Heart right ventricle (tissue), 16 donors: ENCODE results near the gene CHST13. TPM values are rescaled to one million over a fixed set of nuclear protein-coding genes. Genes with fewer than 3 reads are reported as not detected.

Source experiments
- ATAC-seq, 8 donors: fragments of 200-7000 bp; cut with Tn5 transposase; one replicate each; pipeline ENCODE4 v1.9.1; 2020; ENCODE audit warnings: mild to moderate bottlenecking in 8 of 8, moderate library complexity in 8 of 8, moderate number of reproducible peaks in 1 of 8
- DNase-seq, 2 donors: peaks; one replicate each; pipeline ENCODE4 v3.0.0-alpha.2; 2020
- H3K27ac ChIP-seq, 10 donors: fragments of 200-600 bp; sonication (generic) in 2 of 10; one replicate each; pipeline versions ENCODE4 v1.5.0 to v1.8.0; 2020 to 2022; ENCODE audit warnings: mild to moderate bottlenecking in 3 of 10
- H3K27me3 ChIP-seq, 7 donors: fragments of 200-600 bp; one replicate each; pipeline ENCODE4 v1.8.0; 2021 to 2022; ENCODE audit warnings: mild to moderate bottlenecking in 2 of 7
- H3K36me3 ChIP-seq, 9 donors: fragments of 200-600 bp; sonication (generic) in 1 of 9; one replicate each; pipeline versions ENCODE4 v1.5.0 to v1.8.0; 2020 to 2022; ENCODE audit warnings: mild to moderate bottlenecking in 2 of 9
- H3K4me1 ChIP-seq, 9 donors: fragments of 200-600 bp; sonication (generic) in 1 of 9; one replicate each; pipeline versions ENCODE4 v1.5.0 to v1.8.0; 2020 to 2022; ENCODE audit warnings: mild to moderate bottlenecking in 4 of 9
- H3K4me3 ChIP-seq, 10 donors: fragments of 200-600 bp; sonication (generic) in 2 of 10; one replicate each; pipeline versions ENCODE4 v1.5.0 to v1.8.0; 2020 to 2022; ENCODE audit warnings: mild to moderate bottlenecking in 7 of 10, moderate library complexity in 2 of 10
- H3K9me3 ChIP-seq, 11 donors: fragments of 200-600 bp in 10 of 11; sonication (generic) in 2 of 11; one replicate each; pipeline versions ENCODE4 v1.5.0 to v1.8.0; 2013 to 2022; ENCODE audit warnings: mild to moderate bottlenecking in 2 of 11, control low read depth in 1 of 11, moderate library complexity in 1 of 11
- WGBS, 2 donors: extraction: QIAGEN DNeasy Blood & Tissue Kit; methylation state at CpG; one replicate each; pipeline ENCODE4 v1.1.7; 2013; ENCODE audit warnings: inconsistent platforms in 1 of 2; 5-methylcytosine and 5-hydroxymethylcytosine counted together
- intact Hi-C, 10 donors: fragments of 100-400 bp; cut with DNase I; formaldehyde crosslinking; loops; one replicate each; pipeline versions ENCODE4 v1.11.1 to v1.14.2; 2022
- polyA plus RNA-seq, 2 donors: library from polyadenylated mRNA; stranded (reverse); fragments of 200-250 nt; gene quantifications; one replicate each; pipeline ENCODE4 v1.2.3, GENCODE V29; 2013
- total RNA-seq, 10 donors: library from RNA; stranded (reverse); fragmentation: NEBNext Ultra II Directional in 3 of 10; extraction: Animal tissue kit (Norgen Biotek cat#: 25700) in 3 of 10; gene quantifications; one replicate each; pipeline versions ENCODE4 v1.2.1 to v1.2.4, GENCODE V29; 2021 to 2023
- TF ChIP-seq, protein P1 (sequence below), 9 donors: fragments of 200-600 bp; sonication (generic) in 2 of 9; IDR thresholded peaks; one replicate each; pipeline versions ENCODE4 v1.5.0 to v1.8.0; 2021 to 2022; ENCODE audit warnings: antibody characterized with exemption in 9 of 9, mild to moderate bottlenecking in 5 of 9, moderate library complexity in 1 of 9
- donor health status: Arrhythmogenic right ventricular cardiomyopathy.
- donor health status: ischemic (EF 13 %, LVEDD 7.1; RV severe dilation, severe dysfunction).
- donor health status: healthy with polysubstance abuse.
- donor health status: DM: no; HTN: yes; CAD: no.
- donor health status: DM: no; HTN: no; CAD: no.
- donor health status: ischemic (EF 25% LVEDD 6.9; RV normal size, moderate dysfunction).
- donor health status: ischemic (EF 25% LVEDD 5.7; RV mildly dilated, moderate dysfunction).
- donor health status: healthy.
- donor health status: DM: yes; HTN: yes; CAD: no.
- donor health status: Ischemic cardiomyopathy.
- donor health status: ischemic (EF 35%, LVEDD 5.7; RV mildly dilated, moderate dysfunction).
- donor health status: nonischemic (EF 11% LVEDD 7.7; RV severe dilation, severe dysfunction).
- donor health status: DM: yes; HTN: yes; CAD: no.
- donor health status: PGD.
- donor health status: ischemic (EF 29% LVEDD 5.4; RV normal size, mild dysfunction).
- donor health status: nonischemic (EF 23%, LVEDD 6.1; RV moderate dilation, normal function).

The CHST13 gene
- total and polyA plus RNA-seq, 12 donors, result 0.12 to 1.2 (median 0.43) TPM

DNA sequence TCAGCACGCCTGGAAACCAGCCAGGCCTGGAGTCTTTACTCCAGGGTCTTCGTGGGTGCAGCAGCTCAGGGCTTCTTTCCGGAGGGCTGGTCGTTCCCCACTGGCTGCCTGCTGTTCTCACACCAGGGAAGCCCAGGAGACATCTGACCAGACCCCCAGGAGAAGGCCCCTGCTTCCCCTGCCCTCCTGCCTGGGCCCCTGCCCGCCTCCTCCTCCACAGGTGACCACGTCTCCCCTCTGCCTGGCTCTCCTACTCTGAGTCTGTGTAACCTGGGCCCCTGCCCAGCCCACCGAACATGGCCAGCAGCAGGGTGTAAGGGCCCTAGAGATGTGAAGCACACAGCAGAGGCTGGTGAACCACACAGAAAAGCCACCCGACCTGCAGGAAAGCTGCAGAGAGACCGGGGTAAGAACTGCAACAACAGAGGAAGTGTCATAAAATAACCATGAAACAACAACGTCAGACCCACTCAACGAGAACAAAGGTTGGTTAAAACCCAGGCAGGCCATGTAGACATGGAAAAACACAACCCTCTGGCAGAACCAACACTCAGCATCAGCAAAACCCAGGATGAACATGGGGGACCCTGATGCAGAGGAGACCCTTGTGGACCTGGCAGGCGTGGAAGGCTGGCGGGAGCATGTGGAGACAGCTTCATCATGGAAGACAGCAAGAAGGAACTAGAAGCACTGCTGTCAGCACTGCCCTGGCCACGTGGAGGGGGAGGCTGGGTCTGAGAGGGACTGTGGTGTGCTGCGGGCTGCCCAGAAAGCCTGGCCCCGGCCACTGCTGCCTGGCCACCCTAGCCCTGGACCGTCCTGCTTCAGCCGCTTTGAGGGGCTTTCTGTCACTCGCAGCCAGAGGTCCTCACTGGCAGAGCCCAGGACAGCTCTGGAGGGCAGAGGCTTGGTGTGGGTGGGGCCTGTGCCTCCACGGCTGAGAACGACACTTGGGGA lies 26.8 kb upstream of the CHST13 start:
- Histone ChIP-seq H3K36me3 (no peaks in the 10 kb centered on the region), H3K4me3 (no peak overlapping the region), H3K27ac (no peak overlapping the region), H3K27me3 (no peaks in the 10 kb centered on the region), H3K4me1 (no peaks in the 10 kb centered on the region), H3K9me3 (no peaks in the 10 kb centered on the region)
- TF ChIP-seq, protein P1, sequence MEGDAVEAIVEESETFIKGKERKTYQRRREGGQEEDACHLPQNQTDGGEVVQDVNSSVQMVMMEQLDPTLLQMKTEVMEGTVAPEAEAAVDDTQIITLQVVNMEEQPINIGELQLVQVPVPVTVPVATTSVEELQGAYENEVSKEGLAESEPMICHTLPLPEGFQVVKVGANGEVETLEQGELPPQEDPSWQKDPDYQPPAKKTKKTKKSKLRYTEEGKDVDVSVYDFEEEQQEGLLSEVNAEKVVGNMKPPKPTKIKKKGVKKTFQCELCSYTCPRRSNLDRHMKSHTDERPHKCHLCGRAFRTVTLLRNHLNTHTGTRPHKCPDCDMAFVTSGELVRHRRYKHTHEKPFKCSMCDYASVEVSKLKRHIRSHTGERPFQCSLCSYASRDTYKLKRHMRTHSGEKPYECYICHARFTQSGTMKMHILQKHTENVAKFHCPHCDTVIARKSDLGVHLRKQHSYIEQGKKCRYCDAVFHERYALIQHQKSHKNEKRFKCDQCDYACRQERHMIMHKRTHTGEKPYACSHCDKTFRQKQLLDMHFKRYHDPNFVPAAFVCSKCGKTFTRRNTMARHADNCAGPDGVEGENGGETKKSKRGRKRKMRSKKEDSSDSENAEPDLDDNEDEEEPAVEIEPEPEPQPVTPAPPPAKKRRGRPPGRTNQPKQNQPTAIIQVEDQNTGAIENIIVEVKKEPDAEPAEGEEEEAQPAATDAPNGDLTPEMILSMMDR (IDR thresholded peaks at IDR 0.05), result no peak
- no peak for ATAC-seq
- DNase-seq, result no peak
- intact Hi-C loops, result no loop called here
- WGBS, 2 donors, result 72 to 78% methylated on average over 21 of the region's 21 CpGs

DNA sequence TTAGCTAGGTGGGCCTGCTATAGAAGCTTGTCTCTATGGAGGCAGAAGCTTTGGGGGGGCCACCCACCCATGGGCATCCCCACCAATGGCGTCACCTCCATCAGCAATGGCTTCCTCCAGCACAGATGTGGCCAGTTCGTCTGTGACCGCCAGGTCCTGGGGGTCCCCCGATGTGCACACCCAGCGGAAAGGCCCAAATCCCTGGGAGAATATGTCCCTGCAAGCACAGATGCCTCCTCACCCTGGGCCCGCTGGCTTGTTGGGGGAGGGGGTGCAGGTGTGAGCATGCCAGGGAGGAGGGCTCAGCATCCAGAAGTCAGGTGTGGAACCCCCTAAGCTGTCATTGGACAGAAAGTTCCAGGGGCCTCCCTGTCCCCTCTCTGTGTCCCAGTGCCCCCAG lies 26.0 kb upstream of the CHST13 start:
- Histone ChIP-seq H3K36me3 (no peaks in the 10 kb centered on the region), H3K27ac (no peak overlapping the region), H3K4me1 (no peaks in the 10 kb centered on the region), H3K4me3 (no peak overlapping the region), H3K27me3 (no peaks in the 10 kb centered on the region), H3K9me3 (no peaks in the 10 kb centered on the region)
- no peak for DNase-seq
- WGBS, 2 donors, result 92 to 93% methylated on average over 6 of the region's 6 CpGs
- TF ChIP-seq, protein P1 (IDR thresholded peaks at IDR 0.05), result no peak
- intact Hi-C loops, result no loop called here
- ATAC-seq, result no peak

DNA sequence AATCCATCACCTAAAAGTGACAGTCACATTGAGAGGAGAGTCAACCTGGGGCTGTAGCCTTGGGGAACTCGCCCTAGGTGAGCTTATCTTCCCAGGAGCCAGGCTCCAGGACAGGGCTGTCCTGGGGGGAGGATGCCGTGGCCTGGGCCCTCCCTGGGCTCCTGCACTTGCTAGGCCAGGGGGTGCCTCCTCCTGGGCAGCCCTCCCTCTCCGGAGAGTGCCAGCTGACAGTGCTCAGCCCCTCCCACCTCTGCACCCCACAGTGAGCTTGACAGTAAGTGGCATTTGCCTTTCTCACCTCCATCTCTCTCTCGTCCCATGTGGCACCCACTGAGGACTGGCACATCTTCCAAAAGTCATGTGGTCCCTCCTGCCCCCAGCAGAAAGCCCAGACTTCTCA lies 25.5 kb upstream of the CHST13 start:
- TF ChIP-seq, protein P1 (IDR thresholded peaks at IDR 0.05), result no peak
- no peaks in the 10 kb centered on the region for H3K4me1 ChIP-seq
- ATAC-seq, result peak in 1 of 8 donors; percentile 9
- no peak overlapping the region for H3K27ac ChIP-seq
- no peak for DNase-seq
- no peaks in the 10 kb centered on the region for H3K27me3 ChIP-seq
- no peaks in the 10 kb centered on the region for H3K9me3 ChIP-seq
- H3K4me3 ChIP-seq, result no peak overlapping the region
- 70 to 77% methylated on average over 4 of the region's 4 CpGs for whole genome bisulfite sequencing, 2 donors
- no peaks in the 10 kb centered on the region for H3K36me3 ChIP-seq
- intact Hi-C loops, result no loop called here

DNA sequence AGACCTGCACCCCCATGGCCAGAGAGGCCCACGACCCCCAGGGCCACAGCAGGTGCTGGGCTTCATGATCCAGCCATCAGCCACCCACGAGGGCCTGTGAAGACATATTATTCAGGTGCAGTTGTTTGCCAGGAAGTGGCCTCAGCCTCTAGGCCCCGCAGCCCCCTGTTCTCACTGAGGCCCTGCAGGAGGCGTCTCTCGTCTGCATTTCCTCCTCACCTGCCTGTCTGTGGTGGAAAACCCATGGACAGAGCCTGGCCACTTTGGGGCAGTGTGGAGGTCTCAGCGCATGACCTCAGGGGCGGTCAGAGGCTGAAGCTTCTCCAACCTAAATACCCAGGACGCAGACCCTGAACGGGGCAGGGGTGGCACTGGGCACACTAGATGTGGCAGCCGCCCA lies 25.0 kb upstream of the CHST13 start:
- WGBS, 2 donors, result 63 to 79% methylated on average over 10 of the region's 10 CpGs
- intact Hi-C loops, result no loop called here
- no peaks in the 10 kb centered on the region for H3K36me3 ChIP-seq
- TF ChIP-seq, protein P1 (IDR thresholded peaks at IDR 0.05), result no peak
- H3K9me3 ChIP-seq, result no peaks in the 10 kb centered on the region
- H3K4me1 ChIP-seq, result no peaks in the 10 kb centered on the region
- DNase-seq (no peak), ATAC-seq (no peak)
- no peak overlapping the region for H3K27ac ChIP-seq
- no peak overlapping the region for H3K4me3 ChIP-seq
- no peaks in the 10 kb centered on the region for H3K27me3 ChIP-seq
